Endothelial cell (in vitro differentiated cells): ENCODE results near the gene MRPL17. TPM values are rescaled to one million over a fixed set of nuclear protein-coding genes. Genes with fewer than 3 reads are reported as not detected.
A peak's percentile ranks its signal among the peaks of the same experiment; 100 is the strongest.

Experiments
- DNase-seq: peaks from one replicate; pipeline ENCODE4 v3.0.0; 2021; ENCODE audit warnings: low spot score
- H3K27ac Mint-ChIP-seq: one replicate; pipeline ENCODE4 v1.8.0; 2021; ENCODE audit warnings: mixed read lengths, inconsistent platforms; ENCODE audit not compliant: unreplicated experiment
- H3K27me3 Mint-ChIP-seq: one replicate; pipeline ENCODE4 v1.8.0; 2021; ENCODE audit warnings: mild to moderate bottlenecking, moderate library complexity, mixed read lengths, inconsistent platforms; ENCODE audit not compliant: unreplicated experiment
- H3K36me3 Mint-ChIP-seq: one replicate; pipeline ENCODE4 v1.8.0; 2021; ENCODE audit warnings: mild to moderate bottlenecking, low read depth, mixed read lengths, inconsistent platforms; ENCODE audit not compliant: unreplicated experiment
- H3K4me1 Mint-ChIP-seq: one replicate; pipeline ENCODE4 v1.8.0; 2021; ENCODE audit warnings: mild to moderate bottlenecking, mixed read lengths, inconsistent platforms; ENCODE audit not compliant: unreplicated experiment
- H3K4me3 Mint-ChIP-seq: one replicate; pipeline ENCODE4 v1.8.0; 2021; ENCODE audit warnings: mild to moderate bottlenecking, mixed read lengths, inconsistent platforms; ENCODE audit not compliant: unreplicated experiment
- H3K9me3 Mint-ChIP-seq: one replicate; pipeline ENCODE4 v1.8.0; 2021; ENCODE audit warnings: mixed read lengths, inconsistent platforms; ENCODE audit not compliant: unreplicated experiment
- CTCF ChIP-seq: fragments of 200-600 bp; sonication (generic); IDR thresholded peaks from one replicate; pipeline ENCODE4 v1.5.0; 2021; ENCODE audit warnings: antibody characterized with exemption; ENCODE audit not compliant: unreplicated experiment
- total RNA-seq: library from RNA; stranded (reverse); fragmentation: NEBNext Ultra II Directional; extraction: Animal tissue kit (Norgen Biotek cat#: 25700); gene quantifications from one replicate; pipeline ENCODE4 v1.2.1, GENCODE V29; 2021; ENCODE audit not compliant: unreplicated experiment

Gene MRPL17
- total RNA-seq, 1 donor from 2014 or later, result 44.8 TPM

GRCh38 chr11:6682591-6682935 is 577 bp downstream of the MRPL17 start:
- no peak for TF ChIP-seq CTCF
- H3K27ac Mint-ChIP-seq, result peak overlapping the region; percentile 85
- no peaks in the 10 kb centered on the region for H3K9me3 Mint-ChIP-seq
- no peak for DNase-seq
- peaks cover 51% of the 10 kb centered on the region for H3K4me1 Mint-ChIP-seq
- H3K4me3 Mint-ChIP-seq, result peak overlapping the region; percentile 99
- H3K27me3 Mint-ChIP-seq, result peaks cover 6% of the 10 kb centered on the region
- H3K36me3 Mint-ChIP-seq, result peaks cover 12% of the 10 kb centered on the region

- Mint-ChIP-seq H3K36me3 (peaks cover 11% of the 10 kb centered on the region), H3K9me3 (no peaks in the 10 kb centered on the region), H3K27ac (peak overlapping the region; percentile 85), H3K27me3 (peaks cover 6% of the 10 kb centered on the region), H3K4me1 (peaks cover 55% of the 10 kb centered on the region), H3K4me3 (peak overlapping the region; percentile 99)
- TF ChIP-seq CTCF, result no peak
- peak; percentile 7 for DNase-seq
Observed at GRCh38 chr11:6681949-6682348, 1.2 kb downstream of the MRPL17 start.

DNA sequence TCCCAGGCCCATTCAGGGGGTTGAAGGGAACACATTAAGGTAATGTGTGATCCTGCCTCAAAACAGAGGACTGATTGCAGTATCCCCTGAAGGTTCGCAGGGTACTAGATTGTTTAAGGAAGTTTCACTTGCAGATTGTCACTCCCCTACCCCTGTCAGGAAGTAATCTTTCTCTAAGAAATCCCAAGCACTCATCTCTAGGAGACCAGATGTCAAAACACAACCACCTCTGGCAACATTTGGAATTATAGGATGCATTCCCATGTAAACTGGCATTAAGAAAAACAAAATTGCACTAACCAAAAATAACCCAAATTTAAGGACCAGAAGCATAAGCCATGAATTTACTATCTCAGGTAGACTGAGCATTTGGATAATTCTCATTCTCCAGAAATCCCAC is 1.6 kb downstream of the MRPL17 start:
- Mint-ChIP-seq H3K9me3 (no peaks in the 10 kb centered on the region), H3K27ac (peak overlapping the region; percentile 86), H3K4me1 (peaks cover 57% of the 10 kb centered on the region), H3K36me3 (peaks cover 8% of the 10 kb centered on the region), H3K27me3 (peaks cover 6% of the 10 kb centered on the region), H3K4me3 (peak overlapping the region; percentile 99)
- TF ChIP-seq CTCF, result no peak
- no peak for DNase-seq

GRCh38 chr11:6677018-6677417 is 6.1 kb downstream of the MRPL17 start:
- peaks cover 71% of the 10 kb centered on the region for H3K4me1 Mint-ChIP-seq
- no peak overlapping the region for H3K4me3 Mint-ChIP-seq
- no peak overlapping the region for H3K27ac Mint-ChIP-seq
- no peak for DNase-seq
- no peaks in the 10 kb centered on the region for H3K9me3 Mint-ChIP-seq
- H3K36me3 Mint-ChIP-seq, result peaks cover 8% of the 10 kb centered on the region
- peaks cover 5% of the 10 kb centered on the region for H3K27me3 Mint-ChIP-seq
- TF ChIP-seq CTCF, result no peak

GRCh38 chr11:6674862-6675261 is 8.3 kb downstream of the MRPL17 start:
- Mint-ChIP-seq H3K4me1 (peaks cover 66% of the 10 kb centered on the region), H3K27ac (peak overlapping the region; percentile 82), H3K9me3 (no peaks in the 10 kb centered on the region), H3K4me3 (no peak overlapping the region), H3K36me3 (peaks cover 12% of the 10 kb centered on the region), H3K27me3 (peaks cover 8% of the 10 kb centered on the region)
- DNase-seq, result no peak
- TF ChIP-seq CTCF, result no peak
